Activated CD8-positive, alpha-beta T cell treated with anti-CD3 and anti-CD28 coated beads for 36 hours (primary cell): ENCODE measurements around the gene RPL19. TPM values are rescaled to one million over a fixed set of nuclear protein-coding genes. Genes with fewer than 3 reads are reported as not detected.

Source experiments
- ATAC-seq: fragments of 200-7000 bp; cut with Tn5 transposase; one replicate; pipeline ENCODE4 v1.10.0; 2021; ENCODE audit warnings: mild to moderate bottlenecking, moderate library complexity
- CTCF ChIA-PET: fragments of 350-600 bp; sonication (Branson Sonifier 250); formaldehyde crosslinking; loops from one replicate; lab custom pipeline; 2021; ENCODE audit warnings: antibody characterized with exemption; lab: Charles Lee
- POLR2A ChIA-PET: fragments of 350-600 bp; sonication (Branson Sonifier 250); formaldehyde crosslinking; loops from one replicate; lab custom pipeline; 2021; ENCODE audit warnings: antibody characterized with exemption; lab: Charles Lee
- DNase-seq: peaks from one replicate; pipeline ENCODE4 v3.0.0-alpha.2; 2020
- H3K27ac Mint-ChIP-seq: one replicate; pipeline ENCODE4 v1.8.0; 2021; ENCODE audit warnings: mild to moderate bottlenecking, mixed read lengths
- H3K27me3 Mint-ChIP-seq: one replicate; pipeline ENCODE4 v1.8.0; 2021; ENCODE audit warnings: mixed read lengths
- H3K36me3 Mint-ChIP-seq: one replicate; pipeline ENCODE4 v1.8.0; 2021; ENCODE audit warnings: low read depth, mixed read lengths
- H3K4me1 Mint-ChIP-seq: one replicate; pipeline ENCODE4 v1.8.0; 2021; ENCODE audit warnings: low read depth, mixed read lengths
- H3K4me3 Mint-ChIP-seq: one replicate; pipeline ENCODE4 v1.8.0; 2021; ENCODE audit warnings: mild to moderate bottlenecking, moderate library complexity, mixed read lengths
- H3K9me3 Mint-ChIP-seq: one replicate; pipeline ENCODE4 v1.8.0; 2021; ENCODE audit warnings: mixed read lengths
- intact Hi-C: fragments of 100-400 bp; cut with micrococcal nuclease; formaldehyde crosslinking; loops from one replicate; pipeline ENCODE4 v1.10.0; 2022
- total RNA-seq, 2 experiments: library from RNA; stranded (reverse); gene quantifications; one replicate each; pipeline ENCODE4 v1.2.3, GENCODE V29; 2021
- TF ChIP-seq, protein P1 (sequence below): fragments of 200-600 bp; IDR thresholded peaks from one replicate; pipeline ENCODE4 v1.8.0; 2022; ENCODE audit warnings: antibody characterized with exemption, mild to moderate bottlenecking

Gene RPL19
- total RNA-seq, 2 experiments from 2014 or later = 3,130 to 3,175 TPM

DNA sequence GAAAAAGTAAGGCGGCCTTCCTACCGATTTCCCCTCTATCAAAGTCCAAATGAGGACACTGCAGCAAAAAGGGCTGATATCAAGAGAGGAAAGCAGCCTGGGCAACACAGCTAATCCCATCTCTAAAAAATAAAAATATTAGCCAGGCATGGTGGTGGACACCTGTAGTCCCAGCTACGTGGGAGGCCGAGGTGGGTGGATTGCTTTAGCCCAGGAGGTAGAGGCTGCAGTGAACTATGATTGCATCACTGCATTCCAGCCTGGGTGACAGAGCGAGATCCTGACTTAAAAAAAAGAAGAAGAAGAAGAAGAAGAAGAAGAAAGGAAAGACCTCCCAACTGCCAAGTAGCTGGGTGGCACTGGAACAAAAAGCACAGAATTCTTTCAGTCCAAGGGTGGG lies 17.0 kb upstream of the RPL19 start:
- Mint-ChIP-seq H3K27me3 (no peaks in the 10 kb centered on the region), H3K4me3 (no peak overlapping the region), H3K36me3 (peaks cover 16% of the 10 kb centered on the region), H3K4me1 (no peaks in the 10 kb centered on the region), H3K9me3 (no peaks in the 10 kb centered on the region), H3K27ac (no peak overlapping the region)
- DNase-seq (no peak), ATAC-seq (no peak)
- ChIA-PET CTCF (interaction anchor here (0.8 to 1.3 kb wide), 3 partner anchors 8 to 53 kb away, joined by 4 to 19 read pairs (median 7); no protein-coding TSS in a partner anchor), POLR2A (interaction anchor here (0.8 to 2.0 kb wide), 4 partner anchors 9 to 21 kb away, joined by 3 to 6 read pairs (median 4); no protein-coding TSS in a partner anchor)
- TF ChIP-seq, protein P1, sequence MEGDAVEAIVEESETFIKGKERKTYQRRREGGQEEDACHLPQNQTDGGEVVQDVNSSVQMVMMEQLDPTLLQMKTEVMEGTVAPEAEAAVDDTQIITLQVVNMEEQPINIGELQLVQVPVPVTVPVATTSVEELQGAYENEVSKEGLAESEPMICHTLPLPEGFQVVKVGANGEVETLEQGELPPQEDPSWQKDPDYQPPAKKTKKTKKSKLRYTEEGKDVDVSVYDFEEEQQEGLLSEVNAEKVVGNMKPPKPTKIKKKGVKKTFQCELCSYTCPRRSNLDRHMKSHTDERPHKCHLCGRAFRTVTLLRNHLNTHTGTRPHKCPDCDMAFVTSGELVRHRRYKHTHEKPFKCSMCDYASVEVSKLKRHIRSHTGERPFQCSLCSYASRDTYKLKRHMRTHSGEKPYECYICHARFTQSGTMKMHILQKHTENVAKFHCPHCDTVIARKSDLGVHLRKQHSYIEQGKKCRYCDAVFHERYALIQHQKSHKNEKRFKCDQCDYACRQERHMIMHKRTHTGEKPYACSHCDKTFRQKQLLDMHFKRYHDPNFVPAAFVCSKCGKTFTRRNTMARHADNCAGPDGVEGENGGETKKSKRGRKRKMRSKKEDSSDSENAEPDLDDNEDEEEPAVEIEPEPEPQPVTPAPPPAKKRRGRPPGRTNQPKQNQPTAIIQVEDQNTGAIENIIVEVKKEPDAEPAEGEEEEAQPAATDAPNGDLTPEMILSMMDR = no peak
- intact Hi-C loops = no loop called here

DNA sequence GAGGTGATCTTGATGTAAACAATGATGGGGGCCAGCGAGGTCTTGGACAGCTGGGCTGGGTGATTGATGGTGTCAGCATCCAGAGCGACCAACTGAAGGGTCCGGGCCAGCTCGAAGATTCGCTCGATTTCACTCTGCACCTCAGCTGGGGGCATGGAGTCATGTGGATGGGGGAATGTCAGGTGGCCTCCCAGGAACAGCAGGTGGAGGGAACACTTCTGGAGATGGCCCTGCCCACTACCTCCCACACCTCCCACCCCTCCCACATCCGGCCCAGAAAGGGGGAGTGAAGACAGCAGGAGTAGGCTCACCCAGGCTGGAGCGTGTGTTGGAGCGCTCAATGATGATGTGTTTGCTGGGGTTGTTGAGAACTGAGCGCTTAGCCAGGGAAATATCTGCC lies 16.4 kb upstream of the RPL19 start:
- ChIA-PET CTCF (interaction anchor here (0.8 to 1.3 kb wide), 2 partner anchors 9 to 19 kb away, joined by 7 to 19 read pairs; no protein-coding TSS in a partner anchor), POLR2A (interaction anchor here (2.0 kb wide), 1 partner anchor 9 kb away, joined by 6 read pairs; no protein-coding TSS in a partner anchor)
- H3K27ac Mint-ChIP-seq = no peak overlapping the region
- intact Hi-C loops = no loop called here
- H3K4me3 Mint-ChIP-seq = no peak overlapping the region
- H3K27me3 Mint-ChIP-seq = no peaks in the 10 kb centered on the region
- DNase-seq = no peak
- H3K9me3 Mint-ChIP-seq = no peaks in the 10 kb centered on the region
- H3K36me3 Mint-ChIP-seq = peaks cover 16% of the 10 kb centered on the region
- TF ChIP-seq, protein P1 = no peak
- no peak for ATAC-seq
- no peaks in the 10 kb centered on the region for H3K4me1 Mint-ChIP-seq

DNA sequence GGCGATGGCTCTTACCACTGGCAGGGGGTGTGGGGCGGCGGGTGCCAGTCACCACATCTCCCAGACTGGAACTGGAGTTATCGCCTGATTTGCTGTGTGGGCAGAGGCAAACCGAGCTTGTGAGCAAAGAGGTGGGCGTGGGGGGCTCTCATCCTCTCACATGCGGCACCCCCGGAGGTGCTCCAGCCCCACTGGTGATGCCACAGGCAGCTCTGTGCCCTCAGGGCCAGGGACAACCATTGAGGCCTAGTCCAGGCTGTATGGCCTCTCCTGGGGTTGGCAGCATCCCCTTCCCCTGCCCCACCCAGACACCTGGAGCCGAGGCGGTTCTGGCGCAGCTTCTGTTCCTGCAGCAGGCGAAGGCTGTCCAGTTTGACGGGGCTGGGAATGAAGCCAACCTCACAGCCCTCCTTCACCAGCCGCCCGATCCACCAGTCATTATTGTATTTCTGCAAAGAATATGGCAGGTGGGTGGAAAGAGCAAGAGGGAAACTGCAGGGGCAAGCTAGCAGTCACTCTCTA lies 13.5 kb upstream of the RPL19 start:
- no peak overlapping the region for H3K4me3 Mint-ChIP-seq
- TF ChIP-seq, protein P1 = no peak
- no peaks in the 10 kb centered on the region for H3K27me3 Mint-ChIP-seq
- DNase-seq (no peak), ATAC-seq (no peak)
- POLR2A ChIA-PET = interaction anchor here (0.8 to 1.4 kb wide), 3 partner anchors 12 to 16 kb away, joined by 3 to 6 read pairs (median 3); partner anchors contain the start of gene RPL19
- no peak overlapping the region for H3K27ac Mint-ChIP-seq
- CTCF ChIA-PET = interaction anchor here (0.8 to 4.9 kb wide), 4 partner anchors 12 to 203 kb away, joined by 3 to 18 read pairs (median 3); no protein-coding TSS in a partner anchor
- H3K9me3 Mint-ChIP-seq = no peaks in the 10 kb centered on the region
- H3K36me3 Mint-ChIP-seq = peaks cover 17% of the 10 kb centered on the region
- intact Hi-C loops = no loop called here
- no peaks in the 10 kb centered on the region for H3K4me1 Mint-ChIP-seq

DNA sequence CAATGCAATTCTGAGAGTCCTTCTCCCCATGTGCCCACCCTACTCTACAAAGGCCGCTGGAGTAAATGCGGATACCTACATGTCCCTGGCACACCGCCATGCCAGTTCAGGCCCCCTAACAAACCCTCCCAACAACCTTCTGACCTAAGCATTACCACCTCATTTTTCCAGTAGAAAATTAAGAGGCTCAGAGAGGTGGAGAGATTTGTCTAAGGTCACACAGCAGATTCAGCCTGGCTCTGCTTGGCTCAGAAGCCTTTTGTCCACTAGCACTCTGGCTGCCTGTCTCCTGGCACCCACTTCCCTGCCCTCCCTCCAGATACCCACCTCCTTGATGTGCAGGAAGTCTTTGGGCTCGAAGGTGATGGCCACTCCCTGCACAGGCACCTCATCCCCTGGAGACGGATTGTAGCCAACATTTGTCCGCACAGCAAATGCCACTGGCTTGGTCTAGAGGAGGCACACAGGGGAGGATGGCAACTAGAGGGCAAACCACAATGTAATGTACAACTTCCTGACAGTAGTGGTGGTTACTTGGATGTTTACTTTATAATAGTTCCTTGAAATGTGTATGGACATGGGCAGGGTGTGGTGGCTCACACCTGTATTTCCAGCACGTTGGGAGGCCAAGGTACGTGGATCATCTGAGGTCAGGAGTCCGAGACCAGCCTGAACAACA lies 12.8 kb upstream of the RPL19 start:
- DNase-seq (no peak), ATAC-seq (no peak)
- ChIA-PET POLR2A (interaction anchor here (1.2 to 1.4 kb wide), 2 partner anchors 13 to 15 kb away, joined by 3 to 6 read pairs; no protein-coding TSS in a partner anchor), CTCF (interaction anchor here (1.3 to 4.9 kb wide), 2 partner anchors 13 to 23 kb away, joined by 3 to 18 read pairs; no protein-coding TSS in a partner anchor)
- Mint-ChIP-seq H3K27me3 (no peaks in the 10 kb centered on the region), H3K4me1 (no peaks in the 10 kb centered on the region), H3K9me3 (no peaks in the 10 kb centered on the region), H3K36me3 (peaks cover 18% of the 10 kb centered on the region), H3K4me3 (no peak overlapping the region), H3K27ac (no peak overlapping the region)
- TF ChIP-seq, protein P1 = no peak
- intact Hi-C loops = no loop called here
